ENCODE results near the gene LRTM1.

Gene LRTM1

DNA sequence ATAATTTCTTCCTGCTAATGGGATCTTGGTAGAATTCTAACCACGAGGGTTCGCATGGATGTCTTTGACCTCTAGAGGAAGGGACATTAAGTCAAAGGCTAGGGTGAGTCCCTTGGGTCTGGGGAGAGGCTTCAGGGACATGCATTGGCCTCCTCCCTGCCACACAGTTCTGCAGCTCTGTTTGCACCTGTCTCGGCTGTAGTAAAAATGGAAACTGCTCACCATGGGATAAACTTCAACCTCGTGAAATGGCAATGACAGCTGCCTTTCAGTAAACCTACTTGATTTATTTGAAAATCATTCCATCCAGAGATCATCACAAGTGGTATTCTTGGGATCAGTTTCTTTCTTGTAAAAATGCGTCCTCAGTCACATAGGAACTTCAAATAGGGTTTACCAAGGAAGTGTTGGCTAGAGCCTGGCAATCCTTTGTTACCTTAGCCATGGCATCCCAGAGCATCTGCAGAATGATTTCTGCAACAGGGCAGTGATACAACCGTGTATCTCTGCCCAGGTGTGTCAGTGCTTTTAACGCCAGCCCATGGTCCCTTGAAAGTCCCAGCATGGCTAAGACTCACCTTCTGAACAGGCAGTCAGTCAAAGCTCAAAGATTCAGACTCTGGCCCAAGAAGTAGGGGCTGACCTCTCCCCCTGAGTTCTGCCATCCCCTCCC lies 14.0 kb upstream of the LRTM1 start:
- H3K4me3 ChIP-seq (ENCODE audit: low read depth, low read length) = no peak overlapping the region

- H3K4me3 ChIP-seq (ENCODE audit: low read depth, low read length) = no peak overlapping the region
Observed at GRCh38 chr3:54940971-54941370, 13.1 kb upstream of the LRTM1 start.

DNA sequence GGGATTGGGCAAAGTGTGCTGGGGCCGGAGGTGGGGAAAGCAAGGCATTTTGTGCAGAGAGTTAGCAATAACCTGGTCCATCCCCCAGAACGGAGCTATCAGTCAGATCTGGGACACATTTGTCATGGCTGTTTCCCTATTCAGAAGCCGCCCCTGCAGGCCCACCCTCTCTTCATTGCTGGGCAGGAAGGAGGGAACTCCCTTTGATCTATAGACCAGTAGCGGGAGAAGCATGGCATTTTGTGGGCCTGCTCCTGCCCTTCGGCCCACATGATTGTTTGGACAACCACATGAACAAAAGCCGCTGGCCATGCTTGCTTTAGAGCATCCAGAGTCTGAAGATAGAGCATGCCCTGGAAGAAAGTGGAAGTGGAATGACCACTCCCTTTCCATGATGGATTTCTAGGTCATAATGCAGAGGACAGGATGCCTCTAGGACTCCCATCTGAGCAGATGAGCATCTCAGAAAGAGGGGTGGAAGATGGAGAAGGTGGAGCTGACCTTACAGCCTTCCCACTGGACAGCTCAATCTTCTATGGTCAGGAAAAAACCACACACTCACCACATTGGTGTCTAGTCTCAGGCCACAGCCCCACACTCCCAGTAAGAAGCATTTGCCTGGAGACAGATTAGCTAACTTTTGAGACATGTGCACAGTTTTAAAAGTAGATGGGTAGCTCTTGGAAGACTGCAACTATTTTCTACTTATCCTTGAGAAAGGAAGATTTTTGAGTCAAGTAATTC lies 11.9 kb upstream of the LRTM1 start:
- H3K4me3 ChIP-seq (ENCODE audit: low read depth, low read length) = no peak overlapping the region

DNA sequence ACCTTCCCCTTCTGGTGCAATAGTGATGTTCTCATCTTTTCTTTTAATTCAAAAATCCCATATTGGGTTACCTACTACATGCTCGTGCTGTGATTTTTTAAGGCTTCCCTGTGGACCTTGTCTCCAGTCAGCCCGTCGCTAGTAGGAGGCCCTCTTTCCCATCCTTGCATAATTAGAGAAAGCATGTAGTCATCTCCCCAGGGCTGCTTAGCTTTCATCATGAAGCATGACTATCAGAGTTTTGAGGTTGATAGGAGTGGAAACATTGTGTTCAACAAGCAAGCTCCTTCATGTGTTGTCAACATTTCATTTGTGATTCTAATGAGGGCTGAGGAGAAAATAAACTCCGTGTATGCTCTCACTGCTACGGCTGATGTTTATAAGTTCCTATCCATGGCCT lies 8.7 kb upstream of the LRTM1 start:
- no peak overlapping the region for H3K4me3 ChIP-seq (ENCODE audit: low read depth, low read length)

GRCh38 chr3:54935869-54936268 lies 8.0 kb upstream of the LRTM1 start:
- no peak overlapping the region for H3K4me3 ChIP-seq (ENCODE audit: low read depth, low read length)

DNA sequence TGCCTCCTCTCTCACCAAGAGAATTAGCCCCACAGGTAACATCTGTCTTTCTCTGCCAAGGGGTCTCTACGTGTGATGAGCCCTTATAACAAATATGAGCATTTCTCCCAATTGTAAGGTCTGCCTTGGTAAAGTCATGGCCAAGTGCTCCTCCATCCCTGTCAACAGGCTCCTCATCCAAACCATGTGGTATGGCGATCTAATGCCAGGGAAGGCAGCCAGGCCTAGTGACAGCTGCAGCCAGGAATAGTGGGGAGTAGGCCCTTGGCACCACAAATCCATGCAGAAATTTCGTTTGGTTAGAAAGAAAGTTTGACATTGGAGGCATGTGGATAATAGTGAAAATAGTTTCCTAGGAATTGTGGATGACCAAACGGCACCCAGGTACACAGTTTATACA lies 4.7 kb upstream of the LRTM1 start:
- no peak overlapping the region for H3K4me3 ChIP-seq (ENCODE audit: low read depth, low read length)

GRCh38 chr3:54931182-54931581 lies 3.3 kb upstream of the LRTM1 start:
- H3K4me3 ChIP-seq (ENCODE audit: low read depth, low read length) = no peak overlapping the region

DNA sequence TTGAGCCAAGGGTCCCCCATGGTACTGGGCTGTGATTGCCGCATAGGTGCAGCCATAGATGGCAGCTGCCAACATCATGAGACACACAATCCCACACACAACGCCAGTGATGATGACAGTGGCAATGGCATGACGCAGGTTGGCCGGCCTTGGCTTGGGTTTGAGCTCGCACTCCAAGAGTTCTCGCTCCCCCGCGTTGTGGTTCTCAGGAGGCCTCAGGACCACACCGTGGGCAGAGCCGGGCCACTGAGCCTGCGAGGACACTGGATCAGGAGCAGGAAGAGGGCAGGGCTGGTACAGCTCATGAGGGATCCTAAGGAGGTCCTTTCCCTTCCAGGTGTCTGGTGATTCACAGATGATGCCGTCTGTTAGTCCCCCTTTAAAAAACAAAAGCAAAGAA lies 9.3 kb downstream of the LRTM1 start:
- H3K4me3 ChIP-seq (ENCODE audit: low read depth, low read length) = no peak overlapping the region

DNA sequence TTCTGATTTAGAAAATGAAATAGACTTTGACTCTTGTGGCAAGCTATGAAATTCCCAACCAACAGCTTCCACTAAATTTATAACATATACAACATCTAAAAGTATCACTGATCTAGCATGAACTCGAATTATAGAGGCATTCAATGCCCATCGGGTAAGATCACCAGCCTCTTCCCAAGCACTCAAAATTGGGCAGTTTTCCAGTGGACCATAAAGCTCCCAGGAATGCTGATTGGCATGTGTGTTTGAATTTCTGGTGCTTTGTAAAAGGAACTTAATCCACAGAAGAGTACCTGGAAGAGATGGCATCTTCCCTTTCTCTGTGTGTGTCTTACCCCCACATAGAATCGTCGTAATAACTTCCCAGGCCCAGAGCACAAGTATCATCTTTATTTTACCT lies 10.0 kb downstream of the LRTM1 start:
- H3K4me3 ChIP-seq (ENCODE audit: low read depth, low read length) = no peak overlapping the region

- H3K4me3 ChIP-seq (ENCODE audit: low read depth, low read length) = no peak overlapping the region
Observed at GRCh38 chr3:54917174-54917573, 10.7 kb downstream of the LRTM1 start.

GRCh38 chr3:54916732-54917131 lies 11.1 kb downstream of the LRTM1 start:
- H3K4me3 ChIP-seq (ENCODE audit: low read depth, low read length) = no peak overlapping the region

DNA sequence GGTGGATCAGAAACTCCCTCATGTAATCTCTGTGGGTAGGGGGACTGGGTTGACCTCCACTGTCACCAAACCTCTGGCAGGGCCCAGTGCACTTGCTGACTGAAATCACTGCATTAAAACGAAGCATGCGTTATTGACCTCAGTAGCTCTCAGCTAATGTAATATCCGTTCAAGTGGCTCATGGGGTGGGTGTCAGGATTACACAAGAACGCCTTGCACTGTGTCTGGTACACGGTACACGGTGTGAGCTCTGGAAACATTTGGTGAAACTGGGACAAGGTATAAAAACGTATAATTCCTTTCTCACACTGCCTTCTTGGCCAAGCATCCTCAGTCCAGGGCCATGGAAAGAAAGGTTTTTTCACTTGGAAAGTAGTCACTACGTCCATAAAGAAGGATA lies 11.9 kb downstream of the LRTM1 start:
- H3K4me3 ChIP-seq (ENCODE audit: low read depth, low read length) = no peak overlapping the region

DNA sequence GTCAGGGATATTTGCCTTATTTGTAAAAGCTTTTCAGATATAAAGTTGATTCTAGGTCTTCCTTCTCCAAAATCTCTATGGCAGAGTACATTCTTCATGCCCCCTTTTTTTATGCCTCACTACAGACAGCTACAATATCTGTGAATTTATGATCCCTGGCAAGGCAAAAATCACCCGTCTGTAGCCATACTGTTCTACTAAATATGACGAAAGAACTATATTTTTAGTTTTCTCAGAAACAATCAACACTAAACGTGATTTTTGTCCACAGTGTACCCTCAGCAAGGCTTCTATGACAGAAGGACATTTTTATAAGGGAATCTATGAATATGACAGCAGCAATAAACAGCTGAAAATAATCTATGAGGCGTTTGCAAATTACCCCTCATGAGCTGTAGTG lies 12.7 kb downstream of the LRTM1 start:
- no peak overlapping the region for H3K4me3 ChIP-seq (ENCODE audit: low read depth, low read length)

GRCh38 chr3:54914180-54914579 lies 13.7 kb downstream of the LRTM1 start:
- H3K4me3 ChIP-seq (ENCODE audit: low read depth, low read length) = no peak overlapping the region

- H3K4me3 ChIP-seq (ENCODE audit: low read depth, low read length) = no peak overlapping the region
Observed at GRCh38 chr3:54909191-54909590, 18.7 kb downstream of the LRTM1 start.

- no peak overlapping the region for H3K4me3 ChIP-seq (ENCODE audit: low read depth, low read length)
Observed at GRCh38 chr3:54906763-54907162, 21.1 kb downstream of the LRTM1 start.

- H3K4me3 ChIP-seq (ENCODE audit: low read depth, low read length) = no peak overlapping the region
Observed at GRCh38 chr3:54905920-54906319, 21.9 kb downstream of the LRTM1 start.

DNA sequence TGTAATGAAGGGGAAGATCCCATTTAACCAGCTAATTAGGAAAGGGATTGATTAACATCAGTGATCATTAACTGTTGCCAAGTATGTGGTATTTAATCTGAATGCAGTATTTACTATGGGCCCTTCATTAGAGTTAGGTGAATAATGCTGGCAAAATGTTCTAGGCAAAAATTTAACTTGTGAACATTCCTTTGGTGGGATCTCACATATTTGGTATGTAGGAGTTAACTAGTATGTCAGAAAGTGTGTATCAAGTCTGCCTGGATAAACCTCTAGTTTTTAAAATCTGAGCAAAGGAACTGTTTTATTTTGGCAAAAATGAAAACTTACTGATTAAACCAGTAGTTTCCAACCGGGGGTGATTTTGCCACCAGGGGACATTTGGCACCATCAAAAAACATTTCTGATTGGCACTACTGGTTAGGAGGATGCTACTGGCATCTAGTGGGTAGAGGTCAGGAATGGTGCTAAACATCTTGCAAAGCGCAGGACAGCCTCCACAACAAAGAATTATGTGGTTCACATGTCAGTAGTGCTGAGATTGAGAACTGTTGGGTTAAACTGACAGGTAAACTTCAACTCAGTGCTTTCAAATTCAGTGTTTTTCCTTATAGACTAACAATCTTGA lies 22.5 kb downstream of the LRTM1 start:
- H3K4me3 ChIP-seq (ENCODE audit: low read depth, low read length) = no peak overlapping the region

DNA sequence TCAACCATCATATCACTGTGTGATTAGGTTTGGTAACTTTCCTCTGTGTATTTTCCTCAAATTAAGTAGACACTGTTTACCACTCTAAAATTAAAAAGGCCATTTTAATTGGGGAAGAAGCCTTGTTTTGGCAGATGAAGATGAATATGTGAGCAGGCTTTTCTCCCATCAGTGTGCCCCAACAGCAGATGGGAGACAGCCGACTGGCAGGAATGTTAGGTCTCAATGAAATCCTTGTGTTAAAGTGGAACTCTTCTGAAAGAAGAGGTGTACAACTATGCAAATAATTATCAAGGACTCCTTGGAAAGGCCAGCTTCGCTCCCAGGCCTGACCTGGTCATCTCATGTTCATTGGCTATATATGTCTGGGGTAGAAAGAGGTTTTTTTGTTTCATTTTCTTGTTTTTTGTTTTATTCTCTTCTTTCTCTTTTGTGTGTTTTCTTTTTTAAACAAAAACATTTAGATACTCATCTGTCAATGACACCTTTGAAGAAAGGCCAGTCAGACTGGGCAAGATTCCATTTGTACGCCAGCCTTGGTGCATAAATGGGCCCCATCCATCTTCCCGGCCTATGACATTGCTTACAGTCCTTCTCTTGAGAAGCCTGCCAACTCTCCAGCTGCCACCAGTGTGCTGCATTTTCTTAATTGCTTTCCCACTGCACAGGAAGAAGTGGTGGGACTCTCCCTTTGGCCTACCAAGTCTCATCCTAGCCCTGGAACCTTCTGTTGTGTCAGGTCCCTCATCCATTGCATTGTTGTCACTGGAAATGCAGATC lies 25.8 kb downstream of the LRTM1 start:
- no peak overlapping the region for H3K4me3 ChIP-seq (ENCODE audit: low read depth, low read length)

DNA sequence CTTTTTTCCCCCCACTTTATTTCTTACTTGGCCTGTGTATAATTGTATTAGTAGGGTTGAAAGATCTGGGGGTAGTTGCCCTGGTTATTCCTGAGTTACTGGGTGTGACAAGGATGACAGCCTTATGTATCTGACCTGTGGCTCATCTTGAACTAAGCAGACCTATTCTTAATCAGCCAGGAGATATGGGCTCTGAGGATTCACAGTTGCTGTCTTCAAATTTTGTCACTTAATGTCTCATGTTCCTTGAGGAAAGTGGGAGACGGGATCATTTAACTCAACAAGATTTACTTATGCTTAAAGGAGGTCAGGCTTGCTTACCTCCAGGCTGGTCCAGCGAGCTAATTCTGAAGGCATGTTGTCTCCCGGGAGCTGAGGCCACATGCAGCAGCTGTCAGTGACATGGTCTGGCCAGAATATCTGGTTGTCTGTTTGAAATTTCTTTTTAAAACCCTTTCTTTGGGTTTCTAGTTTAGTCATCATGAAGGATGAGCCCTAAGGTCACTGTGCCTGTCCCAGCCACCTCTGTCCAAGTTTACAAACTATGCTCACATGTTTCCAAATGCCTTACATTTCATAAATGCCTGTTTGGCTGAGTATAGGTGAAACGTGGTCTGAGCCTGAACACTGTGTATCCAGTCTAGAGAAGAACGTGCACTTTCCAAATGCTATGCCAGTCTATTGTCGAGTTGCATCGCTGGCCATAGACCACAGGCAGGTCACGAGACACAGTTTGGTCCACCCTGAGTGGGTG lies 26.8 kb downstream of the LRTM1 start:
- no peak overlapping the region for H3K4me3 ChIP-seq (ENCODE audit: low read depth, low read length)

DNA sequence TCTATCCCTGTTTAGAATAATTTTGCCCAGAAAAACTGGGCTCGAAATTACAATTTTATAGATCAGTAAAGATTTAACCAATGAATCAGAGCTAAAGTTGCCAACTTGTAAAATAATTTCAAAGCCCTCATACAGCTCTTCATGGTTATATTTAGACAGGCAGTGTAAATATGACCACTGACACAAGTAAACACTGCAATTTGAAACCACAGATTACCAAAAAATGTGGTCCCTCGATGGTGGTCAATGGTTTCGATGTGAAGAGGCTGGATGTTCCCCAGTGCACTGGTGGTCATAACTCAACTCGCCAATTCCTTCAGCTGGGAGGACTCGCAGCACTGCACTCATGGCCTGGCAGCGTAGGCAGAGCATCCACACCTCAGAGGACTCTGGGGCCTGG lies 28.6 kb downstream of the LRTM1 start:
- no peak overlapping the region for H3K4me3 ChIP-seq (ENCODE audit: low read depth, low read length)

All from iPS-11a (cell line).